ENCODE results near the gene SORCS2. TPM values are rescaled to one million over a fixed set of nuclear protein-coding genes. Genes with fewer than 3 reads are reported as not detected.

SORCS2 gene
- total and polyA plus RNA-seq, 2 of the 4 experiments (the other 2 are of a cell fraction): 0.36 to 0.62 TPM

DNA sequence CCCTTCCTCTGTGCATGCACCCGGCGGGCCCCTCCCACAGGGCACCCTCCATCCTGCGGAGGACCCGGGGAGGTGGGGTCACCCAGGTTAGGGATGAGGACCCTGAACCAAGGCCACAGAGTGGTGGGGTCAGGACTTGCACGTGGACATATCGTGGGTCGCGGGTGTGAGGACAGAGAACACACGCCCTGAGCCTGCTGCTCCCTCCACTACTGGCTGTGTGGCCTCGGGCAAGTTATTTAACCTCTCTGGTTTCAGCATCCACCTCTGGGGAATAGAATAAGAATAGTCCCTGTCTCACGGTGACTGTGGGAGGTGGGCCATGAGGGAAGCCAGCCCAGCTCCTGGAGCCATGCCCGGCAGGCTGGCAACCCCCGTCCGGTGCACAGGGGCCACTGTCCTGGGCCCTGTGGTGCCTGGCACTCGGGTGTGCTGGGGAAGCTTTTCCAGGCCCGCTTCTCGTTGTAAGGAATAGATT lies 237.3 kb downstream of the SORCS2 start:
- dilution Hi-C loops (cut with HindIII; ENCODE audit: low sequenced_read_pairs, unreplicated experiment) (no loop called here), intact Hi-C loops (cut with micrococcal nuclease) (no loop called here), in situ Hi-C loops (cut with MboI; ENCODE audit: low sequenced_read_pairs) (no loop called here)
- H3K9me1 ChIP-seq (ENCODE audit: insufficient read depth, low read length): no peaks in the 10 kb centered on the region
- H2AK5ac ChIP-seq (ENCODE audit: low read depth, low read length): no peak overlapping the region
- no peak overlapping the region for H3K56ac ChIP-seq (ENCODE audit: extremely low read depth, insufficient read depth, low read length)
- H4K20me1 ChIP-seq (ENCODE audit: insufficient read depth, low read length): no peaks in the 10 kb centered on the region
- BruUV-seq (replicated peaks): no TSS peak
- H3K27me3 ChIP-seq (ENCODE audit: control insufficient read depth, insufficient read depth, low read length): peaks cover 12% of the 10 kb centered on the region; the same call in 1 of the 2 replicates
- ChIA-PET POLR2A (ENCODE audit: unreplicated experiment) (no interaction called here), CTCF (no interaction called here)
- H2BK15ac ChIP-seq (ENCODE audit: low read depth, low read length): no peak overlapping the region
- no peak overlapping the region for H4K5ac ChIP-seq (ENCODE audit: low read depth, low read length)
- H3K9me3 ChIP-seq (ENCODE audit: control insufficient read depth, insufficient read depth, low read length): no peaks in the 10 kb centered on the region
- H3K79me1 ChIP-seq (ENCODE audit: low read depth in 1 of 2, low read length in 2 of 2): no peaks in the 10 kb centered on the region
- H3K4me3 ChIP-seq (ENCODE audit: insufficient read depth, low read depth, low read length): no peak overlapping the region
- H3K36me3 ChIP-seq (ENCODE audit: control insufficient read depth, insufficient read depth, low read length): no peaks in the 10 kb centered on the region
- no peak overlapping the region for H2BK20ac ChIP-seq (ENCODE audit: low read depth, low read length)
- H2BK5ac ChIP-seq (ENCODE audit: low read depth, low read length, poor library complexity, severe bottlenecking): no peak overlapping the region
- no peak for ATAC-seq (ENCODE audit: low read depth)
- H4K8ac ChIP-seq (ENCODE audit: low read depth in 2 of 2, low read length in 2 of 2): no peak overlapping the region
- no peak overlapping the region for H2AFZ ChIP-seq (replicated peaks; ENCODE audit: low read length, poor library complexity)
- no peak overlapping the region for H4K91ac ChIP-seq (ENCODE audit: insufficient read depth, low read depth, low read length)
- no peak overlapping the region for H3K4me2 ChIP-seq (ENCODE audit: low read depth, low read length)
- no peak overlapping the region for H3K4ac ChIP-seq (ENCODE audit: low read depth, low read length)
- no peak overlapping the region for H2BK120ac ChIP-seq (ENCODE audit: low read depth, low read length)
- H3K27ac ChIP-seq (ENCODE audit: insufficient read depth, low read length): no peak overlapping the region
- H2AK9ac ChIP-seq (replicated peaks; ENCODE audit: low read depth, low read length, poor library complexity): no peak overlapping the region
- no peak for DNase-seq
- no peak overlapping the region for H3K23ac ChIP-seq (ENCODE audit: low read depth, low read length)
- H3K9ac ChIP-seq (ENCODE audit: low read depth, low read length): no peak overlapping the region
- H3K18ac ChIP-seq (ENCODE audit: low read depth, low read length): no peak overlapping the region
- TF ChIP-seq NFE2L2 (IDR thresholded peaks at IDR 0.05; ENCODE audit: low read depth, low read length) (no peak), MAZ (IDR thresholded peaks at IDR 0.05; ENCODE audit: borderline replicate concordance, low read depth, low read length) (no peak), BHLHE40 (IDR thresholded peaks at IDR 0.05; ENCODE audit: low read depth, low read length) (no peak)
- WGBS, 2 experiments (ENCODE audit: extremely low coverage in 2 of 2, insufficient read length in 1 of 2): 100% methylated on average over 1 of the region's 17 CpGs; no CpG with 5 or more reads in 1 of the 2 experiments
- H3K4me1 ChIP-seq (ENCODE audit: control insufficient read depth, insufficient read depth, low read length): no peaks in the 10 kb centered on the region
- H3K14ac ChIP-seq (replicated peaks; ENCODE audit: low read depth, low read length): no peak overlapping the region
